Upper lobe of left lung (tissue), 6 donors: ENCODE results near the gene ZNF562. TPM values are rescaled to one million over a fixed set of nuclear protein-coding genes. Genes with fewer than 3 reads are reported as not detected.
"Not testable (repeated sequence)": the region's sequence is repeated elsewhere in the genome, so short reads cannot be mapped to it uniquely, and the experiment has no call there.

ENCODE experiments used
- ATAC-seq, 2 donors: fragments of 200-7000 bp; cut with Tn5 transposase; one replicate each; pipeline ENCODE4 v1.9.1; 2022; ENCODE audit warnings: mild to moderate bottlenecking in 2 of 2, moderate library complexity in 2 of 2; ENCODE audit not compliant: low FRiP score in 2 of 2
- DNase-seq, 2 donors: peaks; one replicate each; pipeline ENCODE4 v3.0.0-alpha.2; 2019 to 2020
- H3K27ac ChIP-seq, 4 donors: fragments of 200-600 bp; sonication (generic); one replicate each; pipeline ENCODE4 v1.5.1; 2016 to 2019
- H3K27me3 ChIP-seq, 4 donors: fragments of 200-600 bp; sonication (generic); one replicate each; pipeline ENCODE4 v1.5.1; 2017 to 2019
- H3K36me3 ChIP-seq, 4 donors: fragments of 200-600 bp; sonication (generic); one replicate each; pipeline ENCODE4 v1.5.1; 2016 to 2019
- H3K4me1 ChIP-seq, 4 donors: fragments of 200-600 bp; sonication (generic); one replicate each; pipeline ENCODE4 v1.5.1; 2018 to 2019
- H3K4me3 ChIP-seq, 4 donors: fragments of 200-600 bp; sonication (generic); one replicate each; pipeline ENCODE4 v1.5.1; 2017 to 2019; ENCODE audit warnings: mild to moderate bottlenecking in 2 of 4, moderate library complexity in 1 of 4
- H3K9me3 ChIP-seq, 4 donors: fragments of 200-600 bp; sonication (generic); one replicate each; pipeline ENCODE4 v1.5.1; 2018 to 2019
- CTCF ChIP-seq, 6 experiments: fragments of 450-650 bp in 4 of 6; fragments of 200-600 bp in 2 of 6; sonication (generic) in 2 of 6; IDR thresholded peaks; one replicate each; pipeline ENCODE4 v1.5.1; 2016 to 2019; ENCODE audit warnings: antibody characterized with exemption in 6 of 6
- EP300 ChIP-seq, 4 donors: sonication (generic); formaldehyde crosslinking; IDR thresholded peaks; one replicate each; pipeline ENCODE4 v1.5.1; 2017; ENCODE audit warnings: antibody characterized with exemption in 4 of 4, control low read depth in 2 of 4
- POLR2A ChIP-seq, 4 donors: fragments of 450-650 bp; IDR thresholded peaks; one replicate each; pipeline ENCODE4 v1.5.1; 2016 to 2017; ENCODE audit warnings: antibody characterized with exemption in 4 of 4, mild to moderate bottlenecking in 2 of 4
- POLR2AphosphoS5 ChIP-seq, 2 donors: sonication (generic); formaldehyde crosslinking; IDR thresholded peaks; one replicate each; pipeline ENCODE4 v1.5.1; 2017; ENCODE audit warnings: antibody characterized with exemption in 2 of 2
- WGBS, 2 donors: methylation state at CpG; one replicate each; pipeline ENCODE4 v1.1.5; 2017 to 2018; 5-methylcytosine and 5-hydroxymethylcytosine counted together
- total RNA-seq, 6 donors: library from RNA; depleted of rRNA in 4 of 6; stranded (reverse); fragments of >200 nt in 4 of 6; gene quantifications; one replicate each; pipeline versions ENCODE4 v1.1.0 to v1.2.1, GENCODE V29; 2016 to 2021
- donor health status: DM: no; HTN: no; CAD: no; lungs with moderate emphysema.
- donor health status: DM: no; HTN: yes; CAD: no; lungs with severe emphysema.

The ZNF562 gene
- total RNA-seq, 6 donors from 2014 or later = 21.4 to 33.2 (median 24.3) TPM

- ATAC-seq (no peak), DNase-seq (no peak)
- no peak overlapping the region for H3K4me3 ChIP-seq
- H3K36me3 ChIP-seq = peaks cover 0 to 18% (median 3%) of the 10 kb centered on the region in 4 donors
- no peaks in the 10 kb centered on the region for H3K4me1 ChIP-seq
- peaks cover 0 to 28% (median 24%) of the 10 kb centered on the region in 4 donors for H3K9me3 ChIP-seq
- TF ChIP-seq POLR2A (IDR thresholded peaks at IDR 0.05) = no peak
- no peak for TF ChIP-seq POLR2AphosphoS5 (IDR thresholded peaks at IDR 0.05)
- TF ChIP-seq EP300 (IDR thresholded peaks at IDR 0.05) = no peak
- no peak for TF ChIP-seq CTCF (IDR thresholded peaks at IDR 0.05)
- no peaks in the 10 kb centered on the region for H3K27me3 ChIP-seq
- no peak overlapping the region for H3K27ac ChIP-seq
- 88 to 92% methylated on average over 3 of the region's 3 CpGs for WGBS, 2 donors
Observed at GRCh38 chr19:9667898-9668297, 7.0 kb downstream of the ZNF562 start.

- no peak for TF ChIP-seq CTCF (IDR thresholded peaks at IDR 0.05)
- TF ChIP-seq POLR2A (IDR thresholded peaks at IDR 0.05) = no peak
- no peak for TF ChIP-seq EP300 (IDR thresholded peaks at IDR 0.05)
- no peak for TF ChIP-seq POLR2AphosphoS5 (IDR thresholded peaks at IDR 0.05)
- no peak for DNase-seq
- 74 to 78% methylated on average over 2 of the region's 2 CpGs for whole genome bisulfite sequencing, 2 donors
- Histone ChIP-seq H3K36me3 (peaks cover 28 to 61% (median 51%) of the 10 kb centered on the region in 4 donors), H3K4me3 (no peak overlapping the region), H3K4me1 (no peaks in the 10 kb centered on the region), H3K27ac (no peak overlapping the region), H3K27me3 (no peaks in the 10 kb centered on the region), H3K9me3 (peaks cover 6 to 29% (median 8%) of the 10 kb centered on the region in 4 donors)
- no peak for ATAC-seq
Observed at GRCh38 chr19:9658769-9659168, 16.1 kb downstream of the ZNF562 start.

GRCh38 chr19:9653066-9653555 lies 21.8 kb downstream of the ZNF562 start:
- 95 to 99% methylated on average over 5 of the region's 5 CpGs for WGBS, 2 donors
- H3K27ac ChIP-seq, H3K4me1 ChIP-seq, DNase-seq, H3K27me3 ChIP-seq, H3K4me3 ChIP-seq, ATAC-seq: not testable (repeated sequence)
- Histone ChIP-seq H3K36me3 (peaks cover 36 to 97% (median 69%) of the 10 kb centered on the region in 4 donors), H3K9me3 (peaks cover 16 to 58% (median 35%) of the 10 kb centered on the region in 4 donors)

GRCh38 chr19:9651464-9651863 lies 23.4 kb downstream of the ZNF562 start:
- ATAC-seq, H3K27ac ChIP-seq, H3K4me3 ChIP-seq, DNase-seq, H3K4me1 ChIP-seq, H3K27me3 ChIP-seq: not testable (repeated sequence)
- peaks cover 16 to 57% (median 35%) of the 10 kb centered on the region in 4 donors for H3K9me3 ChIP-seq
- H3K36me3 ChIP-seq = peaks cover 30 to 95% (median 61%) of the 10 kb centered on the region in 4 donors
- 87 to 96% methylated on average over 3 of the region's 3 CpGs for WGBS, 2 donors

- TF ChIP-seq CTCF (IDR thresholded peaks at IDR 0.05) (no peak), POLR2AphosphoS5 (IDR thresholded peaks at IDR 0.05) (no peak), EP300 (IDR thresholded peaks at IDR 0.05) (no peak), POLR2A (IDR thresholded peaks at IDR 0.05) (no peak)
- no peaks in the 10 kb centered on the region for H3K4me1 ChIP-seq
- no peak overlapping the region for H3K4me3 ChIP-seq
- DNase-seq = no peak
- H3K36me3 ChIP-seq = peaks cover 22 to 90% (median 50%) of the 10 kb centered on the region in 4 donors
- H3K27me3 ChIP-seq = no peaks in the 10 kb centered on the region
- ATAC-seq = no peak
- H3K27ac ChIP-seq = no peak overlapping the region
- WGBS, 2 donors = 75 to 94% methylated on average over 5 of the region's 5 CpGs
- peaks cover 16 to 48% (median 35%) of the 10 kb centered on the region in 4 donors for H3K9me3 ChIP-seq
Observed at GRCh38 chr19:9650345-9650744, 24.6 kb downstream of the ZNF562 start.

- H3K4me1 ChIP-seq = no peaks in the 10 kb centered on the region
- no peak for TF ChIP-seq POLR2AphosphoS5 (IDR thresholded peaks at IDR 0.05)
- TF ChIP-seq EP300 (IDR thresholded peaks at IDR 0.05) = no peak
- TF ChIP-seq POLR2A (IDR thresholded peaks at IDR 0.05) = no peak
- TF ChIP-seq CTCF (IDR thresholded peaks at IDR 0.05) = no peak
- DNase-seq = no peak
- no peaks in the 10 kb centered on the region for H3K27me3 ChIP-seq
- WGBS, 2 donors = 86 to 88% methylated on average over 1 of the region's 1 CpG
- ATAC-seq = no peak
- H3K4me3 ChIP-seq = no peak overlapping the region
- H3K9me3 ChIP-seq = peaks cover 0 to 4% (median 0%) of the 10 kb centered on the region in 4 donors
- H3K27ac ChIP-seq = no peak overlapping the region
- peaks cover 0 to 60% (median 9%) of the 10 kb centered on the region in 4 donors for H3K36me3 ChIP-seq
Observed at GRCh38 chr19:9645472-9645871, 29.4 kb downstream of the ZNF562 start.
